ENCODE data around the gene CCDC54.

GRCh38 chr3:107410606-107411005 lies 33.4 kb downstream of the CCDC54 start:
- no peak for TF ChIP-seq CTCF (IDR thresholded peaks at IDR 0.05)
- no peak for TF ChIP-seq POLR2A (IDR thresholded peaks at IDR 0.05)
